OCI-LY7 (cell line): Measurements from ENCODE around the gene BRMS1.

Source experiments
- EZH2phosphoT487 ChIP-seq: fragments of 200-600 bp; sonication (generic); IDR thresholded peaks from 2 replicates; pipeline ENCODE4 v1.6.1; 2018; ENCODE audit warnings: low read depth, borderline replicate concordance, mild to moderate bottlenecking, mixed run types, antibody characterized with exemption, low read length, moderate library complexity, mixed read lengths
- TF ChIP-seq, protein P1 (sequence below): fragments of 200-600 bp; sonication (generic); conservative IDR thresholded peaks from 2 replicates; pipeline ENCODE4 v1.5.1; 2014; ENCODE audit warnings: mild to moderate bottlenecking, antibody characterized with exemption, low read length, moderate library complexity, mixed read lengths

DNA sequence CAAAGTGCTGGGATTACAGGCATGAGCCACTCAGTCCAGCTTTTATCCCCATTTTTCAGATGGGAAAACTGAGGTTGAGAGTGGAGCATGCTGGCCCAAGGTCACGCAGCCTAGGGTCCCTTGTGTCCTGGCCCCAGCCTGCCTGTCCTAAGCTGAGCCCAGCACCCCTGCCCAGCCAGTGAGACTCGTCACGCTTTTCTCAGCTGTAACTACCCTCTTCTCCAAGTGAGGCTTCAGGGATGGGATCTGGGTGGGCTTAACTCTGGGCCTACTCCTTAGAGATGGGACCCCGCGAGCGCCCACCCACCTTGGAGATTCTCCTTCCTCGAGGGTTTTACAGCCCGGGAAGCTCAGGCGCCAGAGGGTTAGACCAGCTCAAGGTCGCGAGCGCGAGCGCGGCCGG is 53.6 kb downstream of the BRMS1 start:
- TF ChIP-seq, protein P1, sequence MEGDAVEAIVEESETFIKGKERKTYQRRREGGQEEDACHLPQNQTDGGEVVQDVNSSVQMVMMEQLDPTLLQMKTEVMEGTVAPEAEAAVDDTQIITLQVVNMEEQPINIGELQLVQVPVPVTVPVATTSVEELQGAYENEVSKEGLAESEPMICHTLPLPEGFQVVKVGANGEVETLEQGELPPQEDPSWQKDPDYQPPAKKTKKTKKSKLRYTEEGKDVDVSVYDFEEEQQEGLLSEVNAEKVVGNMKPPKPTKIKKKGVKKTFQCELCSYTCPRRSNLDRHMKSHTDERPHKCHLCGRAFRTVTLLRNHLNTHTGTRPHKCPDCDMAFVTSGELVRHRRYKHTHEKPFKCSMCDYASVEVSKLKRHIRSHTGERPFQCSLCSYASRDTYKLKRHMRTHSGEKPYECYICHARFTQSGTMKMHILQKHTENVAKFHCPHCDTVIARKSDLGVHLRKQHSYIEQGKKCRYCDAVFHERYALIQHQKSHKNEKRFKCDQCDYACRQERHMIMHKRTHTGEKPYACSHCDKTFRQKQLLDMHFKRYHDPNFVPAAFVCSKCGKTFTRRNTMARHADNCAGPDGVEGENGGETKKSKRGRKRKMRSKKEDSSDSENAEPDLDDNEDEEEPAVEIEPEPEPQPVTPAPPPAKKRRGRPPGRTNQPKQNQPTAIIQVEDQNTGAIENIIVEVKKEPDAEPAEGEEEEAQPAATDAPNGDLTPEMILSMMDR, result no peak
- TF ChIP-seq EZH2phosphoT487, result no peak
